ENCODE data around the gene TDO2. TPM values are rescaled to one million over a fixed set of nuclear protein-coding genes. Genes with fewer than 3 reads are reported as not detected.

TDO2 gene
- total RNA-seq, 1 experiment from 2014 or later, result not detected

- no peak for TF ChIP-seq CTCF (IDR thresholded peaks at IDR 0.05; ENCODE audit: unreplicated experiment)
- Mint-ChIP-seq H3K27ac (ENCODE audit: unreplicated experiment) (no peak overlapping the region), H3K9me3 (ENCODE audit: low read depth, unreplicated experiment) (no peaks in the 10 kb centered on the region), H3K36me3 (ENCODE audit: insufficient read depth, unreplicated experiment) (peaks cover 11% of the 10 kb centered on the region), H3K27me3 (ENCODE audit: unreplicated experiment) (no peaks in the 10 kb centered on the region), H3K4me3 (ENCODE audit: low read depth, unreplicated experiment) (no peak overlapping the region), H3K4me1 (ENCODE audit: low read depth, unreplicated experiment) (peaks cover 8% of the 10 kb centered on the region)
- no TSS peak for BruUV-seq (replicated peaks)
- CTCF ChIA-PET, result no interaction called here
- DNase-seq, result no peak
- intact Hi-C loops (cut with micrococcal nuclease; ENCODE audit: unreplicated experiment), result no loop called here
Observed at GRCh38 chr4:155950461-155950860, 47.0 kb downstream of the TDO2 start.

- H3K27ac Mint-ChIP-seq (ENCODE audit: unreplicated experiment), result peak overlapping the region; percentile 93
- DNase-seq, result no peak
- no peak for TF ChIP-seq CTCF (IDR thresholded peaks at IDR 0.05; ENCODE audit: unreplicated experiment)
- H3K27me3 Mint-ChIP-seq (ENCODE audit: unreplicated experiment), result no peaks in the 10 kb centered on the region
- no TSS peak for BruUV-seq (replicated peaks)
- CTCF ChIA-PET, result interaction anchor here (0.6 to 2.3 kb wide), 5 partner anchors 9 to 545 kb away, joined by 3 to 20 read pairs (median 4); no protein-coding TSS in a partner anchor
- H3K4me1 Mint-ChIP-seq (ENCODE audit: low read depth, unreplicated experiment), result peaks cover 8% of the 10 kb centered on the region
- peak overlapping the region; percentile 98 for H3K4me3 Mint-ChIP-seq (ENCODE audit: low read depth, unreplicated experiment)
- intact Hi-C loops (cut with micrococcal nuclease; ENCODE audit: unreplicated experiment), result loop anchor here (2.0 kb wide), 1 partner anchor 548 kb away; no protein-coding TSS in a partner anchor
- peaks cover 11% of the 10 kb centered on the region for H3K36me3 Mint-ChIP-seq (ENCODE audit: insufficient read depth, unreplicated experiment)
- H3K9me3 Mint-ChIP-seq (ENCODE audit: low read depth, unreplicated experiment), result no peaks in the 10 kb centered on the region
Observed at GRCh38 chr4:155952501-155952901, 49.0 kb downstream of the TDO2 start.

GRCh38 chr4:155953151-155954117 is 49.9 kb downstream of the TDO2 start, which contains the start of gene CTSO:
TSS of gene CTSO (minus strand) at chr4:155953866. CDS start at chr4:155953847, 19 bp downstream.
- intact Hi-C loops (cut with micrococcal nuclease; ENCODE audit: unreplicated experiment), result loop anchor here (1.0 to 2.0 kb wide), 2 partner anchors 144 to 549 kb away; no protein-coding TSS in a partner anchor
- peak; percentile 24 for TF ChIP-seq CTCF (IDR thresholded peaks at IDR 0.05; ENCODE audit: unreplicated experiment)
- DNase-seq, result peak; percentile 70
- Mint-ChIP-seq H3K36me3 (ENCODE audit: insufficient read depth, unreplicated experiment) (peaks cover 11% of the 10 kb centered on the region), H3K27me3 (ENCODE audit: unreplicated experiment) (no peaks in the 10 kb centered on the region), H3K4me3 (ENCODE audit: low read depth, unreplicated experiment) (peak within 1 kb of the TSS; percentile 98), H3K4me1 (ENCODE audit: low read depth, unreplicated experiment) (peaks cover 8% of the 10 kb centered on the region), H3K27ac (ENCODE audit: unreplicated experiment) (peak within 1 kb of the TSS; percentile 100), H3K9me3 (ENCODE audit: low read depth, unreplicated experiment) (no peaks in the 10 kb centered on the region)
- CTCF ChIA-PET, result interaction anchor here (0.7 to 2.3 kb wide), 7 partner anchors 10 to 550 kb away, joined by 3 to 20 read pairs (median 4); no protein-coding TSS in a partner anchor
- TSS peak; percentile 43 for BruUV-seq (replicated peaks)

GRCh38 chr4:155954118-155954685 is 50.7 kb downstream of the TDO2 start:
- CTCF ChIA-PET, result interaction anchor here (1.3 to 2.3 kb wide), 4 partner anchors 10 to 551 kb away, joined by 3 to 20 read pairs (median 4); no protein-coding TSS in a partner anchor
- intact Hi-C loops (cut with micrococcal nuclease; ENCODE audit: unreplicated experiment), result no loop called here
- no peaks in the 10 kb centered on the region for H3K9me3 Mint-ChIP-seq (ENCODE audit: low read depth, unreplicated experiment)
- H3K36me3 Mint-ChIP-seq (ENCODE audit: insufficient read depth, unreplicated experiment), result peaks cover 11% of the 10 kb centered on the region
- TF ChIP-seq CTCF (IDR thresholded peaks at IDR 0.05; ENCODE audit: unreplicated experiment), result no peak
- no peaks in the 10 kb centered on the region for H3K27me3 Mint-ChIP-seq (ENCODE audit: unreplicated experiment)
- DNase-seq, result no peak
- H3K27ac Mint-ChIP-seq (ENCODE audit: unreplicated experiment), result peak overlapping the region; percentile 100
- peak overlapping the region; percentile 98 for H3K4me3 Mint-ChIP-seq (ENCODE audit: low read depth, unreplicated experiment)
- peaks cover 8% of the 10 kb centered on the region for H3K4me1 Mint-ChIP-seq (ENCODE audit: low read depth, unreplicated experiment)
- BruUV-seq (replicated peaks), result TSS peak; percentile 91
